ENCODE results near the gene TRIM29.

DNA sequence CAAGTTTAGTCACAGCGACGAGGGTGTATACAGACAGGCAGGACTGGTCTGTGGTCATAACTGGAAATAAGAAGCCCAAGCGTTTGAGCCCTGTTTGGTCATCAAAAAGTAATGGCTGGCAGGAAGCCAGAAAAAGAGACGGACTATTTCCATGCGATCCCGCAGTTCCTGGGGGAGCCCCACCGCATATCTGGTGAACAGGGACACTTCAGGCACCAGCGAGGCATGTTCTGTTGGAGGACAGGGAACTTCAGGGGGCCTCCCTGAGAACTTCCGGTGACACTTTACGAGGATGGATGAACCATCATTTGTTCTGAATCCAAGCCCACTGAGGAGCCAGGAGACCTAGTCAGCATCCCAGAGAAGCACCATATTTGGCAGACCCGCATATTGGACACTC is 29.7 kb upstream of the TRIM29 start:
- TF ChIP-seq, protein P1, sequence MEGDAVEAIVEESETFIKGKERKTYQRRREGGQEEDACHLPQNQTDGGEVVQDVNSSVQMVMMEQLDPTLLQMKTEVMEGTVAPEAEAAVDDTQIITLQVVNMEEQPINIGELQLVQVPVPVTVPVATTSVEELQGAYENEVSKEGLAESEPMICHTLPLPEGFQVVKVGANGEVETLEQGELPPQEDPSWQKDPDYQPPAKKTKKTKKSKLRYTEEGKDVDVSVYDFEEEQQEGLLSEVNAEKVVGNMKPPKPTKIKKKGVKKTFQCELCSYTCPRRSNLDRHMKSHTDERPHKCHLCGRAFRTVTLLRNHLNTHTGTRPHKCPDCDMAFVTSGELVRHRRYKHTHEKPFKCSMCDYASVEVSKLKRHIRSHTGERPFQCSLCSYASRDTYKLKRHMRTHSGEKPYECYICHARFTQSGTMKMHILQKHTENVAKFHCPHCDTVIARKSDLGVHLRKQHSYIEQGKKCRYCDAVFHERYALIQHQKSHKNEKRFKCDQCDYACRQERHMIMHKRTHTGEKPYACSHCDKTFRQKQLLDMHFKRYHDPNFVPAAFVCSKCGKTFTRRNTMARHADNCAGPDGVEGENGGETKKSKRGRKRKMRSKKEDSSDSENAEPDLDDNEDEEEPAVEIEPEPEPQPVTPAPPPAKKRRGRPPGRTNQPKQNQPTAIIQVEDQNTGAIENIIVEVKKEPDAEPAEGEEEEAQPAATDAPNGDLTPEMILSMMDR (conservative IDR thresholded peaks at IDR 0.05 in 1 of 2, IDR thresholded peaks at IDR 0.05 in 1 of 2; ENCODE audit: low read depth in 1 of 2, low read length in 2 of 2), result no peak
- TF ChIP-seq EZH2 (IDR thresholded peaks at IDR 0.05; ENCODE audit: low read length, missing control alignments), result no peak
